HepG2 (cell line): ENCODE data around the gene LRRC8E. TPM values are rescaled to one million over a fixed set of nuclear protein-coding genes. Genes with fewer than 3 reads are reported as not detected.

Experiments used
- EHMT2 ChIP-seq: fragments of 200-600 bp; sonication (generic); IDR thresholded peaks from 2 replicates; pipeline ENCODE4 v1.7.0; 2017; ENCODE audit warnings: antibody characterized with exemption, low read depth, low read length, borderline replicate concordance
- FOXK1 ChIP-seq: sonication (generic); formaldehyde crosslinking; IDR thresholded peaks from 2 replicates; pipeline ENCODE4 v1.4.0; 2020; ENCODE audit warnings: low read depth, missing genetic modification reagents, borderline replicate concordance
- JUNB ChIP-seq: sonication (generic); formaldehyde crosslinking; IDR thresholded peaks from 2 replicates; pipeline ENCODE4 v1.8.0; 2022; ENCODE audit warnings: missing genetic modification reagents, mild to moderate bottlenecking, borderline replicate concordance
- KDM1A ChIP-seq: IDR thresholded peaks from 2 replicates; pipeline ENCODE4 v1.6.1; 2016; ENCODE audit warnings: missing compliant biosample characterization
- RBM39 ChIP-seq: fragments of 200-400 bp; formaldehyde crosslinking; IDR thresholded peaks from one replicate; pipeline ENCODE4 v1.6.1; 2018; ENCODE audit warnings: antibody characterized with exemption, mild to moderate bottlenecking, low read depth, low read length; ENCODE audit not compliant: poor library complexity, severe bottlenecking
- SNAPC4 ChIP-seq: sonication (generic); formaldehyde crosslinking; IDR thresholded peaks from 2 replicates; pipeline ENCODE4 v1.4.0; 2020; ENCODE audit warnings: mild to moderate bottlenecking, missing genetic modification reagents
- SOX13 ChIP-seq, 3 experiments: fragments of 450-650 bp in 1 of 3; sonication (generic) in 1 of 3; formaldehyde crosslinking in 1 of 3; IDR thresholded peaks in 2 of 3; conservative IDR thresholded peaks in 1 of 3; 2 replicates each; pipeline versions ENCODE4 v1.5.0 to v1.6.1; 2016 to 2020; ENCODE audit warnings: antibody characterized with exemption in 1 of 3, mild to moderate bottlenecking in 1 of 3, missing compliant biosample characterization in 1 of 3, missing genetic modification reagents in 1 of 3, moderate library complexity in 1 of 3
- SRSF1 ChIP-seq: fragments of 200-400 bp; formaldehyde crosslinking; optimal IDR thresholded peaks from 2 replicates; pipeline ENCODE3; 2017; ENCODE audit warnings: mild to moderate bottlenecking, low read depth, low read length, moderate library complexity
- ZMYM4 ChIP-seq: sonication (generic); formaldehyde crosslinking; IDR thresholded peaks from 2 replicates; pipeline ENCODE4 v1.8.1; 2023; ENCODE audit warnings: mild to moderate bottlenecking, missing genetic modification reagents
- ZNF224 ChIP-seq: sonication (generic); formaldehyde crosslinking; IDR thresholded peaks from 2 replicates; pipeline ENCODE4 v1.5.0; 2020; ENCODE audit warnings: mild to moderate bottlenecking, missing genetic modification reagents
- ZNF350 ChIP-seq: sonication (generic); formaldehyde crosslinking; IDR thresholded peaks from 2 replicates; pipeline ENCODE4 v1.4.0; 2020; ENCODE audit warnings: mild to moderate bottlenecking, low read depth, missing genetic modification reagents, borderline replicate concordance
- ZNF468 ChIP-seq: sonication (generic); formaldehyde crosslinking; IDR thresholded peaks from 2 replicates; pipeline ENCODE4 v1.8.0; 2022; ENCODE audit warnings: mild to moderate bottlenecking, moderate library complexity, missing genetic modification reagents
- ZNF513 ChIP-seq: sonication (generic); formaldehyde crosslinking; conservative IDR thresholded peaks from 2 replicates; pipeline ENCODE4 v1.5.0; 2020; ENCODE audit warnings: missing genetic modification reagents
- ZNF530 ChIP-seq: sonication (generic); formaldehyde crosslinking; IDR thresholded peaks from 2 replicates; pipeline ENCODE4 v1.5.0; 2020; ENCODE audit warnings: low read depth, mild to moderate bottlenecking, missing genetic modification reagents
- ZNF556 ChIP-seq: sonication (generic); formaldehyde crosslinking; IDR thresholded peaks from 2 replicates; pipeline ENCODE4 v1.4.0; 2020; ENCODE audit warnings: mild to moderate bottlenecking, missing genetic modification reagents, borderline replicate concordance
- ZNF746 ChIP-seq: sonication (generic); formaldehyde crosslinking; IDR thresholded peaks from 2 replicates; pipeline ENCODE4 v1.8.0; 2022; ENCODE audit warnings: mild to moderate bottlenecking, missing genetic modification reagents
- ZNF761 ChIP-seq: sonication (generic); formaldehyde crosslinking; conservative IDR thresholded peaks from 2 replicates; pipeline ENCODE4 v1.4.0; 2020; ENCODE audit warnings: mild to moderate bottlenecking, missing genetic modification reagents
- polyA plus RNA-seq, 8 experiments: library from polyadenylated mRNA; depleted of rRNA in 3 of 8; stranded (reverse) in 7 of 8; unstranded in 1 of 8; fragments of >200 nt; fragmentation: Illumina TruSeq in 4 of 8; extraction: Trizol in 4 of 8; gene quantifications; 2 replicates each; pipeline versions ENCODE4 v1.2.1 to v1.2.3, GENCODE V29; 2011 to 2016; ENCODE audit warnings: low read depth in 4 of 8, missing spikeins in 1 of 8, mixed read lengths in 1 of 8; ENCODE audit not compliant: insufficient read depth in 1 of 8
- total RNA-seq, 5 experiments: library from RNA; depleted of rRNA; stranded (reverse); fragments of >200 nt; fragmentation: Illumina TruSeq; extraction: Trizol; gene quantifications; 2 replicates each; pipeline ENCODE4 v1.2.3, GENCODE V29; 2016; ENCODE audit warnings: low read depth in 1 of 5

The LRRC8E gene
- total and polyA plus RNA-seq, 2 of the 13 experiments (the other 11 are each of a cell fraction or from before 2014, with no cell fraction given) = 8.0 to 10.3 TPM

GRCh38 chr19:7897292-7897691 lies 9.0 kb downstream of the LRRC8E start (continued):
- no peak for TF ChIP-seq ZNF513
- TF ChIP-seq ZNF224 (CRISPR knock-in tag) = no peak
- no peak for TF ChIP-seq ZNF468
- no peak for TF ChIP-seq SOX13 (IDR thresholded peaks at IDR 0.05)
- 0 out of 4 replicates have a peak, but pooled peaks of 1 of the 2 experiments have one; percentile 18 for TF ChIP-seq SOX13 (CRISPR knock-in tag; conservative IDR thresholded peaks at IDR 0.05 in 1 of 2, IDR thresholded peaks at IDR 0.05 in 1 of 2)
- TF ChIP-seq JUNB (CRISPR knock-in tag) = no peak
- peak; percentile 54; the same call in 1 of the 2 replicates for TF ChIP-seq ZMYM4
- TF ChIP-seq KDM1A (CRISPR knock-in tag) = no peak
- TF ChIP-seq ZNF350 (CRISPR knock-in tag) = peak; percentile 62; the same call in 1 of the 2 replicates
- no peak for TF ChIP-seq RBM39
- no peak; the same call in 1 of the 2 replicates for TF ChIP-seq FOXK1
- TF ChIP-seq ZNF530 (CRISPR knock-in tag) = no peak
- TF ChIP-seq ZNF746 (CRISPR knock-in tag) = no peak
- peak; percentile 54; the same call in 1 of the 2 replicates for TF ChIP-seq ZNF556 (CRISPR knock-in tag)
- no peak for TF ChIP-seq EHMT2
- TF ChIP-seq ZNF761 (CRISPR knock-in tag) = no peak
- TF ChIP-seq SNAPC4 (CRISPR knock-in tag) = no peak
- no peak for TF ChIP-seq SRSF1
